SKM-1 treated with dmso at 0.1 percent for 144 hours (cell line): ENCODE results near the gene CDK11B.
"Not testable (repeated sequence)": the region's sequence is repeated elsewhere in the genome, so short reads cannot be mapped to it uniquely, and the experiment has no call there.

Experiments used
- DNase-seq: peaks from one replicate; lab custom pipeline; 2025; ENCODE audit not compliant: unreplicated experiment; lab: John Stamatoyannopoulos, UW

The CDK11B gene

GRCh38 chr1:1600861-1601563, 57.8 kb downstream of the CDK11B start:
- no peak for DNase-seq

GRCh38 chr1:1599935-1600860, 58.6 kb downstream of the CDK11B start, which contains the start of gene FNDC10:
FNDC10 (minus strand) TSS chr1:1600135; CDS start chr1:1600015, 120 bp downstream.
- no peak for DNase-seq

GRCh38 chr1:1599030-1599934, 59.5 kb downstream of the CDK11B start:
- DNase-seq = no peak

- DNase-seq = no peak
Observed at GRCh38 chr1:1598720-1599029, 60.1 kb downstream of the CDK11B start.

- DNase-seq = no peak
Observed at GRCh38 chr1:1598051-1598719, 60.6 kb downstream of the CDK11B start.

GRCh38 chr1:1597275-1597930, 61.4 kb downstream of the CDK11B start:
- no peak for DNase-seq

GRCh38 chr1:1596493-1597274, 62.1 kb downstream of the CDK11B start:
- DNase-seq = no peak

- DNase-seq = not testable (repeated sequence)
Observed at GRCh38 chr1:1595341-1595740, 63.5 kb downstream of the CDK11B start.

- no peak for DNase-seq
Observed at GRCh38 chr1:1594602-1595260, 64.1 kb downstream of the CDK11B start.

- DNase-seq = no peak
Observed at GRCh38 chr1:1593834-1594601, 64.8 kb downstream of the CDK11B start.

- DNase-seq = no peak
Observed at GRCh38 chr1:1591452-1591851, 67.4 kb downstream of the CDK11B start.
